ENCODE results near the gene NNAT.
"Not testable (repeated sequence)": the region's sequence is repeated elsewhere in the genome, so short reads cannot be mapped to it uniquely, and the experiment has no call there.

NNAT gene

DNA sequence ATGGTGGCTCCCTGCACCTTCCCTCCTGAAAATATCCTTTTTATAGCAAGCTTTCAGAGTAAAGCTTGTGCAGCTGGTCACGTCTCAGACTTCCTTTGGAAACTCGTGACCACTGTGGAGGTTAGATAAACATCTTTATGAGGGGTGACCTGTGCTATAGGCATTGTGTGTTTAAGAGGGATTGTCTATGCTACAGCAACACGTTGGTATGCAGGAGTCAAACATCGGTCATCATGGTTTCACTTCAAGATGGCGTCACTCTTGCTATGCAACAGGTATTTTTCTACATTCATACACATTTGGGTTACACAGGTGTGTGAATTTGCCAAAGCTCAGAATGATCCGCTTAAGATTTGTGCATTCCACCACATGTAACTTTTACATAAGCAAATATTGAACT lies 21.2 kb downstream of the NNAT start:
- DNase-seq: no peak

- DNase-seq: peak; percentile 24
Measured at GRCh38 chr20:37543828-37544227, 22.8 kb downstream of the NNAT start.

DNA sequence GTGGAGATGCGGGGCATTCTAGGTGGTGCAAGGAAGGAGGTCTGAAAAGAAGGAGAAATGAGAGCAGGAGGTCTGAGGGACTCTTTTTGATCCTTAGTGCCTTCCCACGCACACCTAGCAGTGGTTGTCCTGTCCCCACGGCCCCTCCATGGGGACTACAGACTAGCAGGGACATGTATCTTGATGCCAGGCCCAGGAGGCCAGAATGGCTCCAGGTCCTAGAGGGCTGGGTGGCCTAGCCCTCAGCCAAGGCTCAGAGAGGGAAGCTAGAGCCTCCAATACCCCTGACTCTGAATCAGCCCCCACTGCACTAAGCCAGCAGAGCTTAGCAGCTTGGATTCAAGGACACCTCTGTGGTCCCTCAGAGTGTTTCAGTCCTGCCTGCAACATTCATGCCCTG lies 23.3 kb downstream of the NNAT start:
- DNase-seq: no peak

DNA sequence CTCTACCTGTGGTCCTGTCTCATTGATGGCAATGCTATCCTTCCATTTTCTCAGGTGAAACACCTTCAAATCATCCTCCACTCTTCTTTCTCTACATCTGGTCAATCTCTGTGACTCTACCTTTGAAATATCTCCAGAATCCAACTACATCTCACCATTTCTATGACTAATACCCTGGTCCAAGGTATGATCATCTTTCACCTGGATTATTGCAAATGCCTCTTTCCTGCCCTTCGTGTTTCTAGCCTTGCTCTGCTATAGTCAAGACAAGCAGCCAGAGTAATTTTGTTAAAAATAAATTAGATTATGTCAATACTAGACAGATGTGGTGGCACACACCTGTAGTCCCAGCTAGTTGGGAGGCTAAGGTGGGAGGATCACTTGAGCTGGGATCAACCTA lies 24.5 kb downstream of the NNAT start:
- DNase-seq: no peak

GRCh38 chr20:37547912-37548311 lies 26.9 kb downstream of the NNAT start:
- no peak for DNase-seq

DNA sequence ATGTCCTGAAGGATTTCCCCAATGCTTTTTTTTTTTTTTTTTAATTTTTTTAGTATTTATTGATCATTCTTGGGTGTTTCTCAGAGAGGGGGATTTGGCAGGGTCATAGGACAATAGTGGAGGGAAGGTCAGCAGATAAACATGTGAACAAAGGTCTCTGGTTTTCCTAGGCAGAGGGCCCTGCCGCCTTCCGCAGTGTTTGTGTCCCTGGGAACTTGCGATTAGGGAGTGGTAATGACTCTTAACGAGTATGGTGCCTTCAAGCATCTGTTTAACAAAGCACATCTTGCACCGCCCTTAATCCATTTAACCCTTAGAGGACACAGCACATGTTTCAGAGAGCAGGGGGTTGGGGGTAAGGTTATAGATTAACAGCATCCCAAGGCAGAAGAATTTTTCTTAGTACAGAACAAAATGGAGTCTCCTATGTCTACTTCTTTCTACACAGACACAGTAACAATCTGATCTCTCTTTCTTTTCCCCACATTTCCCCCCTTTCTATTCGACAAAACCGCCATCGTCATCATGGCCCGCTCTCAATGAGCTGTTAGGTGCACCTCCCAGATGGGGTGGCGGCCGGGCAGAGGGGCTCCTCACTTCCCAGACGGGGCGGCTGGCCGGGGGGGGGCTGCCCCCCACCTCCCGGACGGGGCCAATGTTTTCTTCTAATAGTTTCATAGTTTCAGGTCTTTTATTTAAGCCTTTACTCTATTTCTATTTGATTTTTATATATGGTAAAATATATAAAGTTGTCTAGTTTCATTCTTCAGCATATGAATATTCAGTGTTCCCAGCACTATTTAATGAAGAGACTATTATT lies 29.3 kb downstream of the NNAT start:
- DNase-seq: not testable (repeated sequence)

GRCh38 chr20:37551660-37552059 lies 30.6 kb downstream of the NNAT start:
- DNase-seq: not testable (repeated sequence)

DNA sequence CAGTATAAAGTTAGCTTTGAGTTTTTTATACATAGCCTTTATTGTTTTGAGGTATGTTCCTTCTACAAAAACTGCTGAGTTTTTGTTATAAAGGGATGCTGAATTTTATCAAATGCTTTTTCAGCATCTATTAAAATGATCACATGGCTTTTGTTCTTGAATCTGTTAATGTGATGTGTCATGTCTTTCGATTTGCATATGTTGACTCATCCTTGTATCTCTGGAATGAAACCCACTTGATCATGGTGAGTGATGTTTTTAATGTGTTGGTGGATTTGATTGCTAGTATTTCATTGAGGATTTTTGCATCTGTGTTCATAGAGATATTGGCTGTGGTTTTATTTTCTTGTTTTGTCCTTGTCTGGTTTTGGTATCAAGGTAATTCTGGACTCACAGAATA lies 31.4 kb downstream of the NNAT start:
- DNase-seq: no peak

DNA sequence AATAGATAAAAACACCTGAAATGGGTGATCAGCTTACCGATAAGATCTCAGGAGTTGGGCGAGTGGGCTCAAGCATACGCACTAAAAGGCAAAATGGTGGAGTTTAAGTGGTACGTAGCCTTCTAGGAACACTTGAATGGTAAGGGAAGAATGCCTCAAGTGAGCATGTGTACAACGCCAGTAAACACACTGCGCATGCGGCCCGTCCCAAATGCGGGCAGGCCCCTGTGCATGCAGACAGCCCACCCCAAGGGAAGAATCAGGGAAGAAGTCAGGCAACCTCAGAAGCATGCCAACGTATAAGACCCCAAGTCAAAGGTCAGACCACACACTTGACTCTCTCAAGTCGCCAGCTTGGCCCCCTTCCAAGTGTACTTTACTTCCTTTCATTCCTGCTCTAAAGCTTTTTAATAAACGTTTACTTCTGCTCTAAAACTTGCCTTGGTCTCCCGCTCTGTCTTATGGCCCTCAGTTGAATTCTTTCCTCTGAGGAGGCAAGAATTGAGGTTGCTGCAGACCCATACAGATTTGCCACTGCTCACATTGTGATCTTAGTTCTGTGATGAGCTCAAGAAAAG lies 33.8 kb downstream of the NNAT start:
- DNase-seq: not testable (repeated sequence)

DNA sequence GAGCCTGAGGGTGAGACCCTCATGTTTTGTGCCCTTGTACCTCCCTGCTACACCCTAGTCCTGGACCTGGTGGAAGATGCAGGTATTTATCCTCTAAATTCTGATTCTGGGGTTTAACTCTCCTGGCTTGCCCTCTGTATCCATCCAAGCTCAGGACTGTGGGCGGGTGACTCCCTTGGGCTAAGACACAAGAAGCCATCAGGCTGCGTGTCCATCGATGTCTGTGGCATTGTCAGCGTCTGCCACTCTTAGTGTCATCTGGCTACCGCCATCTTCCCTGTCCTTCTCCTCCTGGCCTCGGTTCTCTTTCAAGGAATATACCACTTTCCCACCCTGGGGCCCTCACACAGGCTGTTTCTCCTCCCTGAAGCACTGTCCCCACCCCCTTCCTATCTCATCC lies 35.5 kb downstream of the NNAT start:
- no peak for DNase-seq

- no peak for DNase-seq
Measured at GRCh38 chr20:37558306-37558705, 37.3 kb downstream of the NNAT start.

GRCh38 chr20:37558779-37559178 lies 37.7 kb downstream of the NNAT start:
- DNase-seq: no peak

DNA sequence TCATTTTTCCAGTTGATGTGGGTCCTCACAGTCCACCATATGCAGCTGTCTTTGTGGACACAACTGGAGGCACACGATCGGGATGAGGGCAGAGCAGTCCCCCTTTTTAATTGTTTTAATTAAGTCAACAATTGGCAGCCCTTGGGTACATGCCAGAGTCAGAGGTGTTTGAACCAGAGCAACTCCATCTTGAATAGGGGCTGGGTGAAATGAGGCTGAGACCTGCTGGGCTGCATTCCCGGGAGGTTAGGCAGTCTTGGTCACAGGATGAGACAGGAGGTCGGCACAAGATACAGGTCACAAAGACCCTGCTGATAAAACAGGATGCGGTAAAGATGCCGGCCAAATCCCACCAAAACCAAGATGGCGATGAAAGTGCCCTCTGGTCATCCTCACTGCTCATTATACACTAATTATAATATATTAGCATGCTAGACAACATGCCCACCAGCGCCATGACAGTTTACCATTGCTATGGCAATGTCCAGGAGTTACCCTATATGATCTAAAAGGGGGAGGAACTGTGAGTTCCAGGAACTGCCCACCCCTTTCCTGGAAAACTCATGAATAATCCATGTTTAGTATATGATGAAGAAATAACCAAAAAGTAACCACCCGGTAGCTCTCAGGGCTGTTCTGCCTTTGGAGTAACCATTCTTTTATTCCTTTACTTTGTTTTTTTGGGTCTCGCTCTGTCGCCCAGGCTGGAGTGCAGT lies 38.4 kb downstream of the NNAT start:
- no peak for DNase-seq

DNA sequence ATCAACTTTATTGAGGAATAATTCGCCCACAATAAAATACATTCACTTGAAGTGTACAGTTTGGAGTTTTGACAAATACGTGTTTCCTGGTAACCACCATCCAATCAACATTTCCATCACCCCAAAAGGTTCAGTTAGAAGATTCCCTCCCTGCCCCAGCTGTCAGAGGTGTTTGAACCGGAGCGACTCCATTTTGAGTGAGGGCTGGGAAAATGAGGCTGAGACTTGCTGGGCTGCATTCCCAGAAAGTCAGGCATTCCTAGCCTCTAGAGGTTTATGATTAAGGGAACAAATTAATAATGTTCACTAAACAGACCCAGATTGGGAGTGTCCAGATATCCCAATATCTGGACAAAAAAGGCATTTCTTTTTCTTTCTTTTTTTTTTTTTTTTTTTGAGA lies 39.6 kb downstream of the NNAT start:
- no peak for DNase-seq

DNA sequence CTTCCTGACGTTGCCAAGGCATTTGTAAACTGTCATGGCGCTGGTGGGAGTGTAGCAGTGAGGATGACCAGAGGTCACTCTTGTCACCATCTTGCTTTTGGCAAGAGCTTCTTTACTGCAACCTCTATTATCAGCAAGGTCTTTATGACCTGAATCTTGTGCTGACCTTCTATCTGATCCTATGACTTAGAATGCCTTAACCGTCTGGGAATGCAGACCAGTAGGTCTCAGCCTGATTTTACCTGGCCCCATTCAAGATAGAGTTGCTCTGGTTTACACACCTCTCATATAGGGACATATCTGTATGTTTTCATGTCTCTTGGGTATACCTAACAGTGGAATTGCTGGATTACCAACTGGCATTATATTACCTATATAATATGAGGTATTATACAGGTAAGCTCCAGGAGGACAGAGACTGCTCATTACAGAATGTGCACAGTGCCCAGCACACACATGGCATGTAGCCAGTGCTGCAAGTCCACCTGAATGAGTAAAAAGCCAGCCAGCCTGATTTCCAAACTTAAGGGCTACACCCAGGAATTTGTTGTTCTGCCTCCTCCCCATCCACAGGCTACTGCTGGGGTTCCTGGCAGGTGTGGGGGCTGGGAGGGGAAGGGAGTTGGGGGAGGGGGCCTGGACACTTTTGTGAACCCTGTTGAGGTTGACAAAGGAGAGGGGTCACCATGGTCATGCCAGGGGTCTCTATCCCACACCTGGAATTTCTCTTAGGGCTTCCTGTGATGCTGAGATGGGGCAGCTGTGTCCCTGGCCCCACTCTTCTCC lies 41.8 kb downstream of the NNAT start:
- no peak for DNase-seq

DNA sequence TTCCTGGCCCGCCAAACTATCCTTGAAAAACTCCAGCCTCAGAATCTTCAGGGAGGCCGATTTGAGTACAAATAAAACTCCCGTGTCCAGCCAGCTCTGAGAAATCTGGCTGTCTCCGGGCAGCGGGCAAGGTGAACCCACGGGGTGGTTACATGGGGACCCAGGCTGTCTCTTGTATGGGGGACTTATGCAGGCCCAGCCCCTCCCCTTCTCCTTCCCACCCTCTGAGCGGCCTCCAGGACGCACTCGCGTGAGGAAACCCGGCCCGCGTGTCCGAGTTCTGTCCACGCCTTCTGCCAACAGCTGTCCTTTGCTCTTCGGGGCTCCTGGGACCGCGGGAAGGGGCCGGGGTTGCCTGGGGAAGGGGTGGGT lies 43.0 kb downstream of the NNAT start:
- no peak for DNase-seq

- DNase-seq: peak; percentile 87
Measured at GRCh38 chr20:37564388-37565133, 43.5 kb downstream of the NNAT start.

DNA sequence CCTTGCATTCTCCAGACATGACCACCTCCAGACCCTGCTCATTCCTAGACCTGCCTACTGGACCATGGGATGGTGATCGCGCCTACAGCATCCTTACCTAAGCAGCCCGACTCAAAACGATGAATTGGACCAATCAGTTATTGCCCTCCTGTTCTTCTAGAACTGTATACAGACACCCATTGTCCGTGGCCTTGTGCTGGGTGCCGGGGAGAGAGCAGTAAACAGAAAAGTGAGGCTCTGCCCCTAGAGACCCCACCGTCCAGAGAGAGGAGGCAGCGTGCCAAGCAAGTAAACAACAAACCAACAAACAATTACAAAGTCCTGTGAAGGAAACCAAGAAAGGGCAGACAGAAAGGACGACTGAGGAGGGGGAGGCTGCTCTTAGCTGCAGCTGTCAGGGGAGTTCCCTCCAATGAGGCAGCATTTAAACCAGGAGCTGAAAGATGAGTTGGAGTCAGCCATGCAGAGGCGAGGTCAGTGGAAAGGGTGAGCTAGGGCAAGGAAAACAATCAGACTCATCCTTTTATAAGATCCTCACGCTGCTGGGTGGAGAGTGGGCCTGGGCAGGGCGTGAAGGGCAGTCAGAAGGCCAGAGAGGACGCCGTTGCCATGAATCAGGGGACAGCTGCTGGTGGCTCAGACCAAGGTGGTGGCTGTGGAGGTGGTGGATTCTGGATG lies 44.2 kb downstream of the NNAT start:
- peak; percentile 90 for DNase-seq

- DNase-seq: no peak
Measured at GRCh38 chr20:37566590-37567330, 45.7 kb downstream of the NNAT start.

DNA sequence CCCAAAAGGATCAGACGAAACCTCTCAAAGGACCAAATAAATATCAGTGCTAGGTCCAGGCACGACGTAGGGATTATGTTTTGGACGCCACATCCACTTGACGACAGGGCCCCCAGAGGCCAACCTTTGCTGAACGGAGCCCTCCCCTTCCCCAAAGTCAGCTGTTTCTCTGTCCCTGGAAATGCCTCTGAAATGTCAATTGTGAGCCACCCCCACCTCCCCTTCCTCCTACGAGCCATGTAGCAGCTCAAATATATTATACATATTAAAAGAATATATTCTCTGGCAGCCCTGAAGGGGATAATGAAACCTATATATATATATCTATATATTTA lies 46.2 kb downstream of the NNAT start:
- no peak for DNase-seq

Measured in eye (tissue), 1 donor.